Spinal cord (tissue), 10 donors: ENCODE data around the gene CUEDC1. TPM values are rescaled to one million over a fixed set of nuclear protein-coding genes. Genes with fewer than 3 reads are reported as not detected.

Experiments used
- DNase-seq, 6 donors: peaks; one replicate each; pipeline versions ENCODE4 v3.0.0 to v3.0.0-alpha.2; 2013 to 2015; ENCODE audit warnings: low spot score in 6 of 6, low read depth in 4 of 6
- H3K27ac ChIP-seq: one replicate; pipeline ENCODE4 v1.5.1; 2013; ENCODE audit warnings: low read depth, low read length, control low read depth
- H3K27me3 ChIP-seq: one replicate; pipeline ENCODE4 v1.6.1; 2013; ENCODE audit warnings: low read length; ENCODE audit not compliant: control insufficient read depth, insufficient read depth
- H3K36me3 ChIP-seq: one replicate; pipeline ENCODE4 v1.6.1; 2013; ENCODE audit warnings: low read length; ENCODE audit not compliant: control insufficient read depth, insufficient read depth
- H3K4me1 ChIP-seq: one replicate; pipeline ENCODE4 v1.6.1; 2013; ENCODE audit warnings: low read length; ENCODE audit not compliant: control insufficient read depth, insufficient read depth
- H3K4me3 ChIP-seq: one replicate; pipeline ENCODE4 v1.5.1; 2013; ENCODE audit warnings: low read depth, low read length, control low read depth
- H3K9me3 ChIP-seq: one replicate; pipeline ENCODE4 v1.6.1; 2013; ENCODE audit warnings: low read length; ENCODE audit not compliant: control insufficient read depth, insufficient read depth
- WGBS: methylation state at CpG from one replicate; pipeline ENCODE4 v1.1.5; 2013; ENCODE audit warnings: missing lambda C conversion rate; ENCODE audit not compliant: insufficient coverage; 5-methylcytosine and 5-hydroxymethylcytosine counted together
- polyA plus RNA-seq, 2 donors: library from polyadenylated mRNA; unstranded; fragments of 120-200 nt; gene quantifications; one replicate each; pipeline ENCODE4 v1.2.1, GENCODE V29; 2013; ENCODE audit not compliant: insufficient read length in 2 of 2
- total RNA-seq, 2 donors: library from RNA; depleted of rRNA in 1 of 2; stranded (reverse); fragments of 120-200 nt in 1 of 2; fragments of >200 nt in 1 of 2; gene quantifications; one replicate each; pipeline versions ENCODE4 v1.2.3 to v1.2.4, GENCODE V29; 2013 to 2014
- donor health status: healthy.

CUEDC1 gene
- total and polyA plus RNA-seq, 4 donors = 14.0 to 111 (median 63.8) TPM

DNA sequence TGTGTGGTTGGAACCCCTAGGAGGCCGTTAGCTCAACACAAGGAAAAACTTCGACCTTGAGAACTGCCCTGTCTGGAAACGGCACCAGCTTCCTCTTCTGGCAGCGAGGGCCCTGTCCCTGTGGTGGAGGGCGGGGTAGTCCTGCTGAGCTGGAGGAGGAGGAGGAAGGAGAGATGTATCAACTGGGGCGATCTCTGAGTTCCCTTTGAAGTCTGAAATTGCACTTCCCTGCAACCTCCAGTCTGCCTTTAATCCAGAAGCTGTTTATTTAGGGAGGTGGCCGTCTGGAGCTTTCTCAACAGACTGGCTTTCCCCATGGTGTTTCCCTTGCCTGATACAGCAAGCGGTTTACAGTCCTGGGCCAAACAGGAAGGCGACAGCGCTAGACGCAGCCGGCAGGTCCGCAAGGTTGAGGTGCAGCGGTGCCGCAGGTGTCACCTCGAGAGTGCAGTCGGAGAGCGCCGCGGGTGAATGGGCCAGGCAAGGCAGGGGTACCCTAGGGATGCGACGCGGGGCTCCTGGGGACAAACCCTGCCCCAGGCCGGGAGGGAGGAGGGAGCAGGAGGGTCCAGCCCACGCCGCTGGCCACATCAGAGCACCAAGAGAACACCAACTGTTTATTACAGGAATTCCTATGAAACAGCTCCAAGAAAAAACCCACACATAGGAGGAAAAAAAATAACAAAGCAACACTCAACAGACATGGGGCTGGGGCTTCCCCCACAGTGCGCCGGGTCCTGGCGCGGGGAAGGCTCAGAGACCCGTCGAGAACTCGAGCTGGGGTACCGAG lies 94.0 kb downstream of the CUEDC1 start:
- peaks cover 44% of the 10 kb centered on the region for H3K4me1 ChIP-seq
- WGBS = 29% methylated on average over 30 of the region's 34 CpGs
- H3K36me3 ChIP-seq = peaks cover 48% of the 10 kb centered on the region
- peak overlapping the region; percentile 31 for H3K4me3 ChIP-seq
- no peaks in the 10 kb centered on the region for H3K9me3 ChIP-seq
- H3K27ac ChIP-seq = peak overlapping the region; percentile 54
- H3K27me3 ChIP-seq = no peaks in the 10 kb centered on the region
- DNase-seq = no peak

DNA sequence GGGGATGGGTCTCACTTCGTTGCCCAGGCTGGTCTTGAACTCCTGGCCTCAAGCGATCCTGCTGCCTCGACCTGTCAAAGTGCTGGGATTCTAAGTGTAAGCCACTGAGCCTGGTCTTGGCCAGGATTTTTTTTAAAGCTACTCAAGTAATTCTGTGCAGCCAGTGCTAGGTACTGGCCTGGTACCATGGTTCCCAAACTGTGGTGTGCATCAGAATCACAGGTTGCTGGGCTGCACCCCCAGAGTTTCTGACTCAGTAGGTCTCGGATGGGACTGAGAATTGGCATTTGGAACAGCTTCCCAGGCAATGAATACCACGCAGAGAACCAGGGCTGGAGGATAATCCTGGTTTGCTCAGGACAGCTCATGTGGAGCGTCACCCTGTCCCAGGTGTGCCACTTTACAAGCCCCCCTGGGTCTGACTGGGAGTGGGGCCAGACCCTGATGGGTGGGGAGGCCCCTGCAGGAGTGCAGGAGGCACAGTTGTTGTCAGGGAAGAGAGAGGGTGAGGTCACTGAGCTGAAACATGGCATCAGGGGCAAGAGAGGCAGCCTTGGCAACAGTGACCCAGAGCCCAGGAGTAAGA lies 94.7 kb downstream of the CUEDC1 start:
- H3K4me1 ChIP-seq = peaks cover 44% of the 10 kb centered on the region
- H3K36me3 ChIP-seq = peaks cover 42% of the 10 kb centered on the region
- WGBS = 68% methylated on average over 6 of the region's 6 CpGs
- no peaks in the 10 kb centered on the region for H3K27me3 ChIP-seq
- DNase-seq = no peak
- no peak overlapping the region for H3K4me3 ChIP-seq
- H3K9me3 ChIP-seq = no peaks in the 10 kb centered on the region
- H3K27ac ChIP-seq = peak overlapping the region; percentile 54

- Histone ChIP-seq H3K27me3 (no peaks in the 10 kb centered on the region), H3K4me3 (no peak overlapping the region), H3K4me1 (peaks cover 44% of the 10 kb centered on the region), H3K9me3 (no peaks in the 10 kb centered on the region), H3K36me3 (peaks cover 35% of the 10 kb centered on the region), H3K27ac (peak overlapping the region; percentile 54)
- WGBS = 79% methylated on average over 5 of the region's 13 CpGs
- no peak for DNase-seq
These were observed 95.4 kb downstream of the CUEDC1 start for GRCh38 chr17:57859601-57860413.

GRCh38 chr17:57858838-57859237 lies 96.4 kb downstream of the CUEDC1 start:
- Histone ChIP-seq H3K4me1 (peaks cover 44% of the 10 kb centered on the region), H3K27me3 (no peaks in the 10 kb centered on the region), H3K9me3 (no peaks in the 10 kb centered on the region), H3K36me3 (peaks cover 25% of the 10 kb centered on the region), H3K27ac (no peak overlapping the region), H3K4me3 (no peak overlapping the region)
- WGBS = 82% methylated on average over 3 of the region's 5 CpGs
- DNase-seq = no peak

DNA sequence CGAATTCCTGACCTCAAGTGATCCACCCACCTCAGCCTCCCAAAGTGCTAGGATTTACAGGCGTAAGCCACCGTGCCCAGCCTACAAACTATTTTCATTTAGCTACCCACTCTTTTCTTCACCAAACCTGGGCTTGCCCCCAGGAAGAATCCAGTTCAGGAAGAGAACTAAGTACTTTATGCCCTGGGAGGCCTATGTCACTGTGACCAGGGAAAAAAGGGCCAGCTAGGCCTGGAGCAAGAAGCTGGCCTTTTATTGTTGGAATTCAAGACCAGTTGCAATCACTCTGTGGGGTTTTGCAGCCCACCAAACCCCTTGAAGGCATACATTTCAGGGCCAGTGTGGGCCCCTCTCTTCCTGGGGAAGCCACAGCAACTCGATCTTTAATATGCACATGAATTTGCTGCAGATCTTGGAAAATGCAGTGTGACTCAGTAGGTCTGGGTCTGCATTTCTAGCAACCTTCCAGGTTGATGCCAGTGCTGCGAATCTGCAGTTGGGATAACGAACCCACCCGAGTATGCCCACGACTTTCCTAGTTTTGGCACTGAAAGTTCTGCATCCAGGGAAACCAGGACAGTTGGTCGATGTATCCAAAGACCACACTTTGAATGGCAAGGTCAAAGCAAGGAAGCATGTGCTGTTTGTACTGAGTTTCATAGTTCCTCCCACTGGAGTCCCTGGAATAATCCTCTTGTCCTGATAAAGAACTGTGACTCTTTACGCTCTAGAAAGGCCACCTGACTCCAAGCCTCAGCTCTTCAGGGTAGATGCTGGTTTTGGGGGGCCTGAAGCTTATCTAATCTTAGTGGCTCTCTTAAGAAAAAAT lies 98.2 kb downstream of the CUEDC1 start:
- Histone ChIP-seq H3K36me3 (peaks cover 10% of the 10 kb centered on the region), H3K27me3 (no peaks in the 10 kb centered on the region), H3K27ac (no peak overlapping the region), H3K9me3 (no peaks in the 10 kb centered on the region), H3K4me3 (no peak overlapping the region), H3K4me1 (peaks cover 27% of the 10 kb centered on the region)
- DNase-seq = no peak
- WGBS = 72% methylated on average over 7 of the region's 10 CpGs

DNA sequence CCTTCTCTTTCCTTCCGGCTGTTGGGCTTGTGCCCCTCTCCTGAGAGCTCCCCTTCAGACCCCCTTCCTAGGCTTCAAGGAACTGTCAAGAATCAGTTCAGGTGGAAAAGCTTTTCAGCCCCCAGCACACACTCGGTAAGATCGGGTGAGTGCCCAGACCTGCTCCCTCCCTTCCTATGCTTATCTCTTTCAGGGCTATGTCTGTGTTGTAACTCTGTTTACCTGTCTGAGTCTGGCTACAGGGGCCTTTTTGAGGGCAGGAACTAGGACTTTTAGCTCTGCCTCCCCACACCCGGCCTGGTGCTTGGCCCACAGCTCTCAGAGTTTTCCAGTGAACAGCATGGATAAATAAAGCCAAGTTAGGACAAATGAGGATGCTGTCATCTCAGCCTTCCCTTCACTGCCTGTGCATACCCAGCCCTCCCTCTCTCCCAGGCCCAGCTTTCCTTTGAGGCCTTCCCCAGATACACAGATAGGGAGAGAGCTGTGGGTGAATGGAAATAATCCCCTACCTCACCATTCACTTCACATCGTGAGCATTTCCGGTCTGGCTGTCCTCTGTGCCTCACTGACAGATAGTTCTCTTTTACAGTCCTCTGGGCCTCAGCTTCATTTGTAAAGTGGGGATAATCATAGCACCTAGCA lies 99.7 kb downstream of the CUEDC1 start:
- H3K9me3 ChIP-seq = no peaks in the 10 kb centered on the region
- H3K4me1 ChIP-seq = peaks cover 15% of the 10 kb centered on the region
- DNase-seq = no peak
- no peaks in the 10 kb centered on the region for H3K36me3 ChIP-seq
- no peak overlapping the region for H3K27ac ChIP-seq
- 70% methylated on average over 3 of the region's 6 CpGs for WGBS
- no peaks in the 10 kb centered on the region for H3K27me3 ChIP-seq
- H3K4me3 ChIP-seq = no peak overlapping the region

DNA sequence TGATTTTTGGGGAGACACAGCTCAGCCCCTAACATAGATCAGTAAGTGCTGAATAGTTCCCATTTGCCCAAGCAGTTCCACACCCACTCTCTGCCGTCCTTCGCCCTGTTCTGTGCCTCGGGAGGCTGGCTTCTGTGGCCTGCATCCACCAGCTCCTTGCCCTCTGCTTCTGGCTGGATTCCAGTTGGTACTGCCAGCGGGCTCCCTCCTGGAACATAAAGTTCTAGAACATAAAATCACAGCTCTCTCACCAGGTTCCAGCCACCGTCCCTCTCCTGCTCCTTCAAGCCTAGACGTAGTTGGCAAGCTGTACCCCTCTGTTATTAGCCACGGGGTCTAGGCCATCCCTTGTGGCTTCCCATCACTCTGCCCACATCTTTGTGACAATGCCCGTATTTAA lies 101.5 kb downstream of the CUEDC1 start:
- no peaks in the 10 kb centered on the region for H3K27me3 ChIP-seq
- no peak for DNase-seq
- peaks cover 15% of the 10 kb centered on the region for H3K4me1 ChIP-seq
- no peak overlapping the region for H3K27ac ChIP-seq
- 64% methylated on average over 8 of the region's 8 CpGs for WGBS
- no peak overlapping the region for H3K4me3 ChIP-seq
- no peaks in the 10 kb centered on the region for H3K36me3 ChIP-seq
- H3K9me3 ChIP-seq = no peaks in the 10 kb centered on the region

GRCh38 chr17:57852955-57853328 lies 102.3 kb downstream of the CUEDC1 start:
- H3K36me3 ChIP-seq = peaks cover 4% of the 10 kb centered on the region
- H3K4me3 ChIP-seq = no peak overlapping the region
- H3K4me1 ChIP-seq = peaks cover 11% of the 10 kb centered on the region
- H3K27ac ChIP-seq = no peak overlapping the region
- no peak for DNase-seq
- 50% methylated on average over 2 of the region's 6 CpGs for WGBS
- no peaks in the 10 kb centered on the region for H3K27me3 ChIP-seq
- H3K9me3 ChIP-seq = no peaks in the 10 kb centered on the region
